Progenitor cell of endocrine pancreas (in vitro differentiated cells): ENCODE results near the gene SCAPER. TPM values are rescaled to one million over a fixed set of nuclear protein-coding genes. Genes with fewer than 3 reads are reported as not detected.
"Not testable (repeated sequence)": the region's sequence is repeated elsewhere in the genome, so short reads cannot be mapped to it uniquely, and the experiment has no call there.

Experiments
- DNase-seq: peaks from one replicate; pipeline ENCODE4 v3.0.0; 2021; ENCODE audit warnings: low spot score; ENCODE audit not compliant: unreplicated experiment
- H3K27ac Mint-ChIP-seq: 2 replicates; pipeline ENCODE4 v1.8.0; 2021; ENCODE audit warnings: mild to moderate bottlenecking, moderate library complexity, mixed read lengths
- H3K27me3 Mint-ChIP-seq: 2 replicates; pipeline ENCODE4 v1.8.0; 2021; ENCODE audit warnings: mixed read lengths
- H3K36me3 Mint-ChIP-seq: 2 replicates; pipeline ENCODE4 v1.8.0; 2022; ENCODE audit warnings: mixed read lengths; ENCODE audit not compliant: insufficient read depth
- H3K4me1 Mint-ChIP-seq: 2 replicates; pipeline ENCODE4 v1.8.0; 2021; ENCODE audit warnings: low read depth, mixed read lengths
- H3K4me3 Mint-ChIP-seq: 2 replicates; pipeline ENCODE4 v1.8.0; 2021; ENCODE audit warnings: low read depth, mild to moderate bottlenecking, moderate library complexity, mixed read lengths
- H3K9me3 Mint-ChIP-seq: 2 replicates; pipeline ENCODE4 v1.8.0; 2021; ENCODE audit warnings: low read depth, mixed read lengths
- CTCF ChIP-seq: fragments of 200-600 bp; sonication (generic); IDR thresholded peaks from one replicate; pipeline ENCODE4 v1.5.0; 2021; ENCODE audit warnings: antibody characterized with exemption, mild to moderate bottlenecking; ENCODE audit not compliant: unreplicated experiment
- total RNA-seq: library from RNA; stranded (reverse); gene quantifications from 2 replicates; pipeline ENCODE4 v1.2.1, GENCODE V29; 2021

Gene SCAPER
- total RNA-seq, 1 donor from 2014 or later = 43.1 TPM

DNA sequence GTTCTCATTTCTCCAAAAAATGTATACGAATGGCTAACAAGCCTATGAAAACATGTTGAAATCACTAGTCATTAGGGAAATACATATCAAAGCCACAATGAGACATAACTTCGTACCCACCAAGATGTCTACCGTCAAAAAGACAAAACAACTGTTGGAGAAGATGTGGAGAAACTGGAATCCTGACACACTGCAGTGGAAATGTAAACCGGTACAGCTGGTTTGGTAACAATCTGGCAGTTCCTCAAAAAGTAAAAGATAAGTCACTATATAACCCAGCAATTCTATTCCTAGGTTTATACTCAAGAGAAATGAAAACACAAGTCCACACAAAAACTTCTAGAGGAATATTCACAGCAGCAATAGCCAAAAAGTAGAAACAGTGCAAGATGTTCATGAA is 7.0 kb downstream of the SCAPER start:
- peaks cover 41% of the 10 kb centered on the region for H3K36me3 Mint-ChIP-seq
- no peak for TF ChIP-seq CTCF

GRCh38 chr15:76894174-76894573 is 11.0 kb downstream of the SCAPER start:
- peaks cover 45% of the 10 kb centered on the region for H3K9me3 Mint-ChIP-seq
- no peak for DNase-seq
- no peak for TF ChIP-seq CTCF
- no peak overlapping the region for H3K4me3 Mint-ChIP-seq
- peaks cover 4% of the 10 kb centered on the region for H3K4me1 Mint-ChIP-seq
- no peaks in the 10 kb centered on the region for H3K27me3 Mint-ChIP-seq
- peaks cover 57% of the 10 kb centered on the region for H3K36me3 Mint-ChIP-seq
- H3K27ac Mint-ChIP-seq = no peak overlapping the region

More for the DNA sequence above, 7.0 kb downstream of the SCAPER start:
- no peak overlapping the region for H3K27ac Mint-ChIP-seq
- H3K27me3 Mint-ChIP-seq = no peaks in the 10 kb centered on the region
- no peak for DNase-seq
- no peak overlapping the region for H3K4me3 Mint-ChIP-seq
- peaks cover 28% of the 10 kb centered on the region for H3K9me3 Mint-ChIP-seq
- peaks cover 9% of the 10 kb centered on the region for H3K4me1 Mint-ChIP-seq

DNA sequence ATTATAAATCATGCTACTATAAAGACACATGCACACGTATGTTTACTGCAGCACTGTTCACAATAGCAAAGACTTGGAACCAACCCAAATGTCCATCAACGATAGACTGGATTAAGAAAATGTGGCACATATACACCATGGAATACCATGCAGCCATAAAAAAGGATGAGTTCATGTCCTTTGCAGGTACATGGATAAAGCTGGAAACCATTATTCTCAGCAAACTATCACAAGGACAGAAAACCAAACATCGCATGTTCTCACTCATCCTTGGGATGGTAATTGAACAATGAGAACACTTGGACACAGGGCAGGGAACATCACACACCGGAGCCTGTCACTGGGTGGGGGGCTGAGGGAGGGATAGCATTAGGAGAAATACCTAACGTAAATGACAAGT is 12.3 kb downstream of the SCAPER start:
- H3K36me3 Mint-ChIP-seq = peaks cover 52% of the 10 kb centered on the region
- not testable (repeated sequence) for H3K27me3 Mint-ChIP-seq, DNase-seq, H3K4me3 Mint-ChIP-seq, H3K4me1 Mint-ChIP-seq, H3K27ac Mint-ChIP-seq
- H3K9me3 Mint-ChIP-seq = peaks cover 36% of the 10 kb centered on the region

DNA sequence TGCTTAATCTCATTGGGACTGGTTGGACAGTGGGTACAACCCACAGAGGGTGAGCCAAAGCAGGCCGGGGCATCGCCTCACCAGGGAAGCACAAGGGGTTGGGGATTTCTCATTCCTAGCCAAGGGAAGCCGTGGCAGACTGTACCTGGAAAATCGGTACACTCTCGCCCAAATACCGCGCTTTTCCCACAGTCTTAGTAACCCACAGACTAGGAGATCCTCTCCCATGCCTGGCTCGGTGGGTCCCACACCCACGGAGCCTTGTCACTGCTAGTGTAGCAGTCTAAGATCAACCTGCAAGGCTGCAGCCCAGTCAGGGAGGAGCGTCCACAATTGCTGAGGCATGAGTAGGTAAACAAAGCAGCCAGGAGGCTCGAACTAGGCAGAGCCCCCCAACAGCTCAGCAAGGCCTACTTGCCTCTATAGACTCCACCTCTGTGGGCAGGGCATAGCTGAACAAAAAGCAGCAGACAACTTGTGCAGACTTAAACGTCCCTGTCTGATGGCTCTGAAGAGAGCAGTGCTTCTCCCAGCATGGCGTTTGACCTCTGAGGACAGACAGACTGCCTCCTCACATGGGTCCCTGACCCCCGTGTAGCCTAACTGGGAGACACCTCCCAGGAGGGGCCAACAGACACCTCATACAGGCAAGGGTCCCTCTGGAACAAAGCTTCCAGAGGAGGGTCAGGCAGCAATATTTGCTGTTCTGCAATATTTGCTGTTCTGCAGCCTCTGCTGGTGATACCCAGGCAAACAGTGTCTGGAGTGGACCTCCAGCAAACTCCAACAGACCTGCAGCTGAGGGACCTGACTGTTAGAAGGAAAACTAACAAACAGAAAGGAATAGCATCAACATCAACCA is 17.6 kb downstream of the SCAPER start:
- H3K4me1 Mint-ChIP-seq, DNase-seq, H3K27me3 Mint-ChIP-seq, H3K4me3 Mint-ChIP-seq: not testable (repeated sequence)
- H3K27ac Mint-ChIP-seq = peak overlapping the region; percentile 27
- peaks cover 39% of the 10 kb centered on the region for H3K36me3 Mint-ChIP-seq
- peaks cover 22% of the 10 kb centered on the region for H3K9me3 Mint-ChIP-seq

- Mint-ChIP-seq H3K4me1 (no peaks in the 10 kb centered on the region), H3K4me3 (no peak overlapping the region), H3K36me3 (peaks cover 29% of the 10 kb centered on the region), H3K27ac (no peak overlapping the region), H3K9me3 (peaks cover 12% of the 10 kb centered on the region), H3K27me3 (no peaks in the 10 kb centered on the region)
- TF ChIP-seq CTCF = no peak
- no peak for DNase-seq
Observed at GRCh38 chr15:76885212-76885611, 19.9 kb downstream of the SCAPER start.

DNA sequence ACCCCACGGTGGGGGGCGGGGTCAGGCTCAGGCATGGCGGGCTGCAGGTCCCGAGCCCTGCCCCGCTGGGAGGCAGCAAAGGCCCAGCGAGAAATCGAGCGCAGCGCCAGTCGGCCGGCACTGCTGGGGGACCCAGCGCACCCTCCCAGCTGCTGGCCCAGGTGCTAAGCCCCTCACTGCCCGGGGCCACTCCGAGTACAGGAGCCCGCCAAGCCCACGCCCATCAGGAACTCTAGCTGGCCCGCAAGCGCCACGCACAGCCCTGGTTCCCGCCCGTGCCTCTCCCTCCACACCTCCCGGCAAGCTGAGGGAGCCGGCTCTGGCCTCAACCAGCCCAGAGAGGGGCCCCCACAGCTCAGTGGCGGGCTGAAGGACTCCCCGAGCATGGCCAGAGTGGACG is 29.2 kb downstream of the SCAPER start:
- no peaks in the 10 kb centered on the region for H3K9me3 Mint-ChIP-seq
- H3K4me1 Mint-ChIP-seq = peaks cover 4% of the 10 kb centered on the region
- no peak for TF ChIP-seq CTCF
- no peak overlapping the region for H3K27ac Mint-ChIP-seq
- H3K4me3 Mint-ChIP-seq = no peak overlapping the region
- peaks cover 8% of the 10 kb centered on the region for H3K36me3 Mint-ChIP-seq
- DNase-seq = no peak
- H3K27me3 Mint-ChIP-seq = no peaks in the 10 kb centered on the region

DNA sequence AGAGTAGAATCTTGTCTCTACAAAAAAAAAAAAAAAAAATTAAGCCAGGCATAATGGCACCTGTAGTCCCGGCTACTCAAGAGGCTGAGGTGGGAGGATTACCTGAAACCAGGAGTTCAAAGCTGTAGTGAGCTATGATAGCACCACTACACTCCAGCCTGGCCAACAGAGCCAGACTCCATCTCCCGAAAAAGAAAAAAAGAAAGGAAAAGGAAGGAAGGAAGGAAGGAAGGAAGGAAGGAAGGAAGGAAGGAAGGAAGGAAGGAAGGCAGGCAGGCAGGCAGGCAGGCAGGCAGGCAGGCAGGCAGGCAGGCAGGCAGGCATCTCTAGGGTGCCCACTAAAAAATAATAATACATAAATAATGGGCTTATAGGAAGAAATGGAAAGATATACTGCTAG is 32.1 kb downstream of the SCAPER start:
- H3K27me3 Mint-ChIP-seq = not testable (repeated sequence)

More for the DNA sequence above, 32.1 kb downstream of the SCAPER start:
- not testable (repeated sequence) for H3K27ac Mint-ChIP-seq, H3K36me3 Mint-ChIP-seq, H3K4me3 Mint-ChIP-seq, H3K4me1 Mint-ChIP-seq, H3K9me3 Mint-ChIP-seq, DNase-seq
